HepG2 (cell line): ENCODE measurements around the gene RPS6KA2.

Experiments
- CHD2 ChIP-seq: IDR thresholded peaks from 2 replicates; pipeline ENCODE4 v1.6.1; 2011; ENCODE audit warnings: low read depth, low read length, improper control_type of control experiment
- TF ChIP-seq, protein P1 (sequence below): sonication (generic); formaldehyde crosslinking; IDR thresholded peaks from 2 replicates; pipeline ENCODE4 v1.4.0; 2020; ENCODE audit warnings: missing genetic modification reagents

DNA sequence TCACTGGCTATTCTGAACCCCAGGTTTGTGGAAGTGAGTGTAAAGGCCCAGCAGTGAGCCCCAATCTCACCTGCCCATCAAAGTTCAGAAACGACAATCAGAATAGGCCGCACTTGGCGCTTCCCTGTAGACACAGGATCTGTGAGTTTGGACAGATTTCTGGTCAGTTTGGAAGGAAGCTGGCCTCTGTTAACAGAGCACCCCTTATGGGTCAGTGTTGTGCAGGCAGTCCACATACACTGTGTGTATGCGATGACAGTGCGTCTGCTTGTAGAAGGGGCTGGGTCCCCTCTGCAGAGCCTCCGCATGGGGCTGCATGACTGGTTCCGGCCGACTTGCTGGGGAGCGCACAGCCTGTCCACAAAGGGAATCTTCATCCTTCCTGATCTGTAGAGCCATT lies 240.9 kb downstream of the RPS6KA2 start:
- TF ChIP-seq, protein P1, sequence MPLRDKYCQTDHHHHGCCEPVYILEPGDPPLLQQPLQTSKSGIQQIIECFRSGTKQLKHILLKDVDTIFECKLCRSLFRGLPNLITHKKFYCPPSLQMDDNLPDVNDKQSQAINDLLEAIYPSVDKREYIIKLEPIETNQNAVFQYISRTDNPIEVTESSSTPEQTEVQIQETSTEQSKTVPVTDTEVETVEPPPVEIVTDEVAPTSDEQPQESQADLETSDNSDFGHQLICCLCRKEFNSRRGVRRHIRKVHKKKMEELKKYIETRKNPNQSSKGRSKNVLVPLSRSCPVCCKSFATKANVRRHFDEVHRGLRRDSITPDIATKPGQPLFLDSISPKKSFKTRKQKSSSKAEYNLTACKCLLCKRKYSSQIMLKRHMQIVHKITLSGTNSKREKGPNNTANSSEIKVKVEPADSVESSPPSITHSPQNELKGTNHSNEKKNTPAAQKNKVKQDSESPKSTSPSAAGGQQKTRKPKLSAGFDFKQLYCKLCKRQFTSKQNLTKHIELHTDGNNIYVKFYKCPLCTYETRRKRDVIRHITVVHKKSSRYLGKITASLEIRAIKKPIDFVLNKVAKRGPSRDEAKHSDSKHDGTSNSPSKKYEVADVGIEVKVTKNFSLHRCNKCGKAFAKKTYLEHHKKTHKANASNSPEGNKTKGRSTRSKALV (CRISPR knock-in tag): no peak
- TF ChIP-seq CHD2: no peak
